Prostate gland (tissue), 2 donors: ENCODE data around the gene HGF. TPM values are rescaled to one million over a fixed set of nuclear protein-coding genes. Genes with fewer than 3 reads are reported as not detected.

Experiments used
- DNase-seq: peaks from one replicate; pipeline ENCODE4 v3.0.0-alpha.2; 2019; ENCODE audit warnings: low spot score
- H3K27ac ChIP-seq, 2 donors: fragments of 200-600 bp; sonication (generic); 2 replicates each; pipeline ENCODE4 v1.5.1; 2017 to 2019
- H3K27me3 ChIP-seq: fragments of 200-600 bp; sonication (generic); replicated peaks from 2 replicates; pipeline ENCODE4 v1.5.1; 2019; ENCODE audit not compliant: insufficient read depth
- H3K36me3 ChIP-seq, 2 donors: fragments of 200-600 bp; sonication (generic); 1 replicate in 1 of 2; 2 replicates in 1 of 2; pipeline versions ENCODE4 v1.5.1 to v1.8.1; 2017 to 2019
- H3K4me1 ChIP-seq: fragments of 200-600 bp; sonication (generic); replicated peaks from 2 replicates; pipeline ENCODE4 v1.5.1; 2019
- H3K4me3 ChIP-seq, 2 donors: fragments of 200-600 bp; sonication (generic); 2 replicates each; pipeline ENCODE4 v1.5.1; 2017 to 2019
- H3K9me3 ChIP-seq: fragments of 200-600 bp; sonication (generic); 2 replicates; pipeline ENCODE4 v1.5.1; 2017
- CTCF ChIP-seq, 4 experiments: fragments of 200-600 bp in 2 of 4; fragments of 450-650 bp in 2 of 4; sonication (generic) in 2 of 4; IDR thresholded peaks; 1 replicate in 3 of 4; 2 replicates in 1 of 4; pipeline ENCODE4 v1.5.1; 2016 to 2019; ENCODE audit warnings: antibody characterized with exemption in 4 of 4, mild to moderate bottlenecking in 2 of 4, moderate library complexity in 2 of 4
- POLR2A ChIP-seq: fragments of 450-650 bp; IDR thresholded peaks from one replicate; pipeline ENCODE4 v1.6.1; 2016; ENCODE audit warnings: antibody characterized with exemption, mild to moderate bottlenecking
- POLR2AphosphoS5 ChIP-seq: sonication (generic); formaldehyde crosslinking; IDR thresholded peaks from one replicate; pipeline ENCODE4 v1.6.1; 2017; ENCODE audit warnings: antibody characterized with exemption
- WGBS: methylation state at CpG from one replicate; pipeline ENCODE4 v1.1.5; 2018; 5-methylcytosine and 5-hydroxymethylcytosine counted together
- intact Hi-C: fragments of 100-400 bp; cut with DNase I; formaldehyde crosslinking; loops from one replicate; pipeline ENCODE4 v1.14.2; 2022
- total RNA-seq, 2 donors: library from RNA; depleted of rRNA; stranded (reverse); fragments of >200 nt; gene quantifications; one replicate each; pipeline ENCODE4 v1.1.0, GENCODE V29; 2016

The HGF gene
- total RNA-seq, 2 donors from 2014 or later, result 7.5 to 8.1 TPM

- H3K36me3 ChIP-seq, result no peaks in the 10 kb centered on the region
- H3K4me3 ChIP-seq, result no peak overlapping the region
- H3K27me3 ChIP-seq, result no peaks in the 10 kb centered on the region
- DNase-seq, result no peak
- TF ChIP-seq POLR2AphosphoS5 (no peak), CTCF (IDR thresholded peaks at IDR 0.05) (no peak), POLR2A (no peak)
- 77% methylated on average over 4 of the region's 4 CpGs for WGBS
- intact Hi-C loops, result no loop called here
- no peaks in the 10 kb centered on the region for H3K4me1 ChIP-seq
- no peaks in the 10 kb centered on the region for H3K9me3 ChIP-seq
- H3K27ac ChIP-seq, result no peak overlapping the region
Measured at GRCh38 chr7:81691199-81691821, 78.5 kb downstream of the HGF start.

GRCh38 chr7:81690688-81691087, 79.2 kb downstream of the HGF start:
- TF ChIP-seq POLR2A (no peak), POLR2AphosphoS5 (no peak), CTCF (IDR thresholded peaks at IDR 0.05) (no peak)
- H3K4me3 ChIP-seq, result no peak overlapping the region
- no peak for DNase-seq
- H3K36me3 ChIP-seq, result no peaks in the 10 kb centered on the region
- H3K4me1 ChIP-seq, result no peaks in the 10 kb centered on the region
- 68% methylated on average over 3 of the region's 3 CpGs for WGBS
- intact Hi-C loops, result no loop called here
- no peak overlapping the region for H3K27ac ChIP-seq
- no peaks in the 10 kb centered on the region for H3K9me3 ChIP-seq
- no peaks in the 10 kb centered on the region for H3K27me3 ChIP-seq

GRCh38 chr7:81690251-81690650, 79.6 kb downstream of the HGF start:
- Histone ChIP-seq H3K4me1 (no peaks in the 10 kb centered on the region), H3K27ac (no peak overlapping the region), H3K9me3 (no peaks in the 10 kb centered on the region), H3K4me3 (no peak overlapping the region), H3K27me3 (no peaks in the 10 kb centered on the region), H3K36me3 (no peaks in the 10 kb centered on the region)
- DNase-seq, result peak; percentile 4
- intact Hi-C loops, result no loop called here
- TF ChIP-seq CTCF (IDR thresholded peaks at IDR 0.05) (no peak), POLR2A (no peak), POLR2AphosphoS5 (no peak)
- WGBS, result 9% methylated on average over 5 of the region's 5 CpGs

GRCh38 chr7:81688622-81689411, 81.0 kb downstream of the HGF start:
- no peak for DNase-seq
- 82% methylated on average over 4 of the region's 4 CpGs for WGBS
- H3K9me3 ChIP-seq, result no peaks in the 10 kb centered on the region
- no peak overlapping the region for H3K27ac ChIP-seq
- H3K27me3 ChIP-seq, result no peaks in the 10 kb centered on the region
- H3K4me1 ChIP-seq, result no peaks in the 10 kb centered on the region
- intact Hi-C loops, result loop anchor here (5.0 kb wide), 1 partner anchor 83 kb away; the partner anchor contains the start of gene HGF
- TF ChIP-seq POLR2A (no peak), POLR2AphosphoS5 (no peak)
- no peak overlapping the region for H3K4me3 ChIP-seq
- H3K36me3 ChIP-seq, result no peaks in the 10 kb centered on the region

- Histone ChIP-seq H3K27ac (no peak overlapping the region), H3K27me3 (no peaks in the 10 kb centered on the region), H3K36me3 (no peaks in the 10 kb centered on the region), H3K4me1 (no peaks in the 10 kb centered on the region), H3K4me3 (no peak overlapping the region), H3K9me3 (no peaks in the 10 kb centered on the region)
- DNase-seq, result no peak
- intact Hi-C loops, result loop anchor here (5.0 kb wide), 1 partner anchor 85 kb away; the partner anchor contains the start of gene HGF
- TF ChIP-seq POLR2AphosphoS5, result no peak
- TF ChIP-seq CTCF (IDR thresholded peaks at IDR 0.05), result no peak
- no peak for TF ChIP-seq POLR2A
Measured at GRCh38 chr7:81687062-81687461, 82.8 kb downstream of the HGF start.
